Endothelial cell (in vitro differentiated cells): ENCODE measurements around the gene HOXC10. TPM values are rescaled to one million over a fixed set of nuclear protein-coding genes. Genes with fewer than 3 reads are reported as not detected.

Experiments used
- DNase-seq: peaks from one replicate; pipeline ENCODE4 v3.0.0; 2021; ENCODE audit warnings: low spot score
- H3K27ac Mint-ChIP-seq: one replicate; pipeline ENCODE4 v1.8.0; 2021; ENCODE audit warnings: mixed read lengths, inconsistent platforms; ENCODE audit not compliant: unreplicated experiment
- H3K27me3 Mint-ChIP-seq: one replicate; pipeline ENCODE4 v1.8.0; 2021; ENCODE audit warnings: mild to moderate bottlenecking, moderate library complexity, mixed read lengths, inconsistent platforms; ENCODE audit not compliant: unreplicated experiment
- H3K36me3 Mint-ChIP-seq: one replicate; pipeline ENCODE4 v1.8.0; 2021; ENCODE audit warnings: mild to moderate bottlenecking, low read depth, mixed read lengths, inconsistent platforms; ENCODE audit not compliant: unreplicated experiment
- H3K4me1 Mint-ChIP-seq: one replicate; pipeline ENCODE4 v1.8.0; 2021; ENCODE audit warnings: mild to moderate bottlenecking, mixed read lengths, inconsistent platforms; ENCODE audit not compliant: unreplicated experiment
- H3K4me3 Mint-ChIP-seq: one replicate; pipeline ENCODE4 v1.8.0; 2021; ENCODE audit warnings: mild to moderate bottlenecking, mixed read lengths, inconsistent platforms; ENCODE audit not compliant: unreplicated experiment
- H3K9me3 Mint-ChIP-seq: one replicate; pipeline ENCODE4 v1.8.0; 2021; ENCODE audit warnings: mixed read lengths, inconsistent platforms; ENCODE audit not compliant: unreplicated experiment
- CTCF ChIP-seq: fragments of 200-600 bp; sonication (generic); IDR thresholded peaks from one replicate; pipeline ENCODE4 v1.5.0; 2021; ENCODE audit warnings: antibody characterized with exemption; ENCODE audit not compliant: unreplicated experiment
- total RNA-seq: library from RNA; stranded (reverse); fragmentation: NEBNext Ultra II Directional; extraction: Animal tissue kit (Norgen Biotek cat#: 25700); gene quantifications from one replicate; pipeline ENCODE4 v1.2.1, GENCODE V29; 2021; ENCODE audit not compliant: unreplicated experiment

Gene HOXC10
- total RNA-seq, 1 donor from 2014 or later, result 1.9 TPM

GRCh38 chr12:53956914-53957536 is 27.9 kb upstream of the HOXC10 start:
- Mint-ChIP-seq H3K27me3 (peaks cover 62% of the 10 kb centered on the region), H3K4me1 (peaks cover 20% of the 10 kb centered on the region), H3K27ac (no peak overlapping the region), H3K4me3 (no peak overlapping the region), H3K9me3 (no peaks in the 10 kb centered on the region), H3K36me3 (peaks cover 5% of the 10 kb centered on the region)
- DNase-seq, result no peak
- no peak for TF ChIP-seq CTCF

- H3K27ac Mint-ChIP-seq, result no peak overlapping the region
- no peak for TF ChIP-seq CTCF
- peaks cover 5% of the 10 kb centered on the region for H3K36me3 Mint-ChIP-seq
- H3K9me3 Mint-ChIP-seq, result no peaks in the 10 kb centered on the region
- no peak overlapping the region for H3K4me3 Mint-ChIP-seq
- H3K27me3 Mint-ChIP-seq, result peaks cover 67% of the 10 kb centered on the region
- no peak for DNase-seq
- H3K4me1 Mint-ChIP-seq, result peaks cover 20% of the 10 kb centered on the region
These were observed 26.8 kb upstream of the HOXC10 start for GRCh38 chr12:53958128-53958527.

GRCh38 chr12:53959314-53959713 is 25.6 kb upstream of the HOXC10 start:
- H3K4me3 Mint-ChIP-seq, result no peak overlapping the region
- TF ChIP-seq CTCF, result no peak
- DNase-seq, result no peak
- no peaks in the 10 kb centered on the region for H3K36me3 Mint-ChIP-seq
- no peaks in the 10 kb centered on the region for H3K9me3 Mint-ChIP-seq
- no peak overlapping the region for H3K27ac Mint-ChIP-seq
- peaks cover 64% of the 10 kb centered on the region for H3K27me3 Mint-ChIP-seq
- peaks cover 21% of the 10 kb centered on the region for H3K4me1 Mint-ChIP-seq

- no peak overlapping the region for H3K27ac Mint-ChIP-seq
- no peaks in the 10 kb centered on the region for H3K36me3 Mint-ChIP-seq
- no peak for DNase-seq
- peaks cover 60% of the 10 kb centered on the region for H3K27me3 Mint-ChIP-seq
- H3K4me1 Mint-ChIP-seq, result peaks cover 29% of the 10 kb centered on the region
- H3K9me3 Mint-ChIP-seq, result no peaks in the 10 kb centered on the region
- TF ChIP-seq CTCF, result no peak
- peak overlapping the region; percentile 65 for H3K4me3 Mint-ChIP-seq
These were observed 24.5 kb upstream of the HOXC10 start for GRCh38 chr12:53960187-53961024.
